H9 (cell line): ENCODE data around the gene TTYH2. TPM values are rescaled to one million over a fixed set of nuclear protein-coding genes. Genes with fewer than 3 reads are reported as not detected.
A peak's percentile ranks its signal among the peaks of the same experiment; 100 is the strongest.

Experiments used
- DNase-seq: peaks from one replicate; pipeline ENCODE4 v3.0.0-alpha.2; 2017
- H2AFZ ChIP-seq: one replicate; pipeline ENCODE4 v1.6.1; 2013; ENCODE audit warnings: mild to moderate bottlenecking, low read length, control low read depth, moderate library complexity
- H2AK5ac ChIP-seq: 2 replicates; pipeline ENCODE4 v1.6.1; 2013; ENCODE audit warnings: low read length, control low read depth, mixed read lengths; ENCODE audit not compliant: insufficient read length
- H2BK120ac ChIP-seq: one replicate; pipeline ENCODE4 v1.6.1; 2013; ENCODE audit warnings: low read depth, mild to moderate bottlenecking, low read length, control low read depth, inconsistent platforms; ENCODE audit not compliant: poor library complexity, severe bottlenecking
- H2BK12ac ChIP-seq: 2 replicates; pipeline ENCODE4 v1.6.1; 2013; ENCODE audit warnings: low read length, control low read depth, mixed read lengths, low read depth; ENCODE audit not compliant: insufficient read length
- H2BK15ac ChIP-seq: 2 replicates; pipeline ENCODE4 v1.6.1; 2013; ENCODE audit warnings: low read depth, low read length, control low read depth
- H2BK20ac ChIP-seq: one replicate; pipeline ENCODE4 v1.6.1; 2013; ENCODE audit warnings: low read depth, mild to moderate bottlenecking, low read length, control low read depth, inconsistent platforms; ENCODE audit not compliant: poor library complexity, severe bottlenecking
- H2BK5ac ChIP-seq: 2 replicates; pipeline ENCODE4 v1.6.1; 2013; ENCODE audit warnings: low read length, control low read depth, mixed read lengths; ENCODE audit not compliant: insufficient read length
- H3K14ac ChIP-seq: 2 replicates; pipeline ENCODE4 v1.6.1; 2013; ENCODE audit warnings: low read length, control low read depth; ENCODE audit not compliant: insufficient read depth
- H3K18ac ChIP-seq: 2 replicates; pipeline ENCODE4 v1.6.1; 2013; ENCODE audit warnings: low read depth, mild to moderate bottlenecking, mixed read lengths, low read length, control low read depth; ENCODE audit not compliant: insufficient read length
- H3K23ac ChIP-seq: 2 replicates; pipeline ENCODE4 v1.6.1; 2013; ENCODE audit warnings: low read length, control low read depth, mixed read lengths, low read depth; ENCODE audit not compliant: insufficient read length
- H3K23me2 ChIP-seq: 2 replicates; pipeline ENCODE4 v1.6.1; 2013; ENCODE audit warnings: low read depth, mild to moderate bottlenecking, mixed read lengths, low read length, control low read depth; ENCODE audit not compliant: insufficient read length, poor library complexity, severe bottlenecking
- H3K27ac ChIP-seq: 2 replicates; pipeline ENCODE4 v1.5.1; 2013; ENCODE audit warnings: low read length, control low read depth, mixed read lengths, low read depth; ENCODE audit not compliant: insufficient read length
- H3K27me3 ChIP-seq: 2 replicates; pipeline ENCODE4 v1.6.1; 2013; ENCODE audit warnings: low read length, control low read depth, inconsistent platforms; ENCODE audit not compliant: insufficient read depth
- H3K4ac ChIP-seq: 2 replicates; pipeline ENCODE4 v1.6.1; 2013; ENCODE audit warnings: low read depth, mild to moderate bottlenecking, control low read depth, inconsistent platforms, low read length, moderate library complexity
- H3K4me1 ChIP-seq: 2 replicates; pipeline ENCODE4 v1.6.1; 2013; ENCODE audit warnings: low read length, control low read depth, inconsistent platforms; ENCODE audit not compliant: insufficient read depth
- H3K4me2 ChIP-seq: 2 replicates; pipeline ENCODE4 v1.6.1; 2013; ENCODE audit warnings: low read length, control low read depth, mixed read lengths; ENCODE audit not compliant: insufficient read length, insufficient read depth
- H3K56ac ChIP-seq: 2 replicates; pipeline ENCODE4 v1.6.1; 2013; ENCODE audit warnings: low read depth, mild to moderate bottlenecking, mixed read lengths, low read length, control low read depth; ENCODE audit not compliant: insufficient read length
- H3K79me1 ChIP-seq: 2 replicates; pipeline ENCODE4 v1.6.1; 2013; ENCODE audit warnings: low read depth, mild to moderate bottlenecking, moderate library complexity, low read length, control low read depth, inconsistent platforms; ENCODE audit not compliant: insufficient read depth, poor library complexity, severe bottlenecking
- H3K79me2 ChIP-seq: 2 replicates; pipeline ENCODE4 v1.6.1; 2013; ENCODE audit warnings: low read length, control low read depth, inconsistent platforms; ENCODE audit not compliant: insufficient read depth
- H3K9ac ChIP-seq: 2 replicates; pipeline ENCODE4 v1.6.1; 2013; ENCODE audit warnings: low read length, control low read depth, mixed read lengths; ENCODE audit not compliant: insufficient read length; ENCODE audit errors: extremely low read depth
- H3K9me3 ChIP-seq: one replicate; pipeline ENCODE4 v1.6.1; 2013; ENCODE audit warnings: low read depth, low read length, inconsistent platforms; ENCODE audit not compliant: control insufficient read depth
- H3T11ph ChIP-seq: one replicate; pipeline ENCODE4 v1.6.1; 2013; ENCODE audit warnings: mild to moderate bottlenecking, low read length, control low read depth, inconsistent platforms
- H4K20me1 ChIP-seq: one replicate; pipeline ENCODE4 v1.6.1; 2013; ENCODE audit not compliant: control insufficient read depth, insufficient read length, insufficient read depth
- H4K5ac ChIP-seq: 2 replicates; pipeline ENCODE4 v1.6.1; 2013; ENCODE audit warnings: low read depth, mild to moderate bottlenecking, mixed read lengths, low read length, control low read depth; ENCODE audit not compliant: insufficient read length
- H4K8ac ChIP-seq: replicated peaks from 2 replicates; pipeline ENCODE4 v1.6.1; 2013; ENCODE audit warnings: low read length, control low read depth, mixed read lengths, low read depth; ENCODE audit not compliant: insufficient read length
- H4K91ac ChIP-seq: 2 replicates; pipeline ENCODE4 v1.6.1; 2013; ENCODE audit warnings: low read depth, mild to moderate bottlenecking, moderate library complexity, mixed read lengths, low read length, control low read depth; ENCODE audit not compliant: insufficient read length
- H3K27ac Mint-ChIP-seq, 3 experiments: 2 replicates in 2 of 3; 3 replicates in 1 of 3; pipeline ENCODE4 v1.8.0; 2020 to 2021; ENCODE audit warnings: mixed read lengths in 3 of 3, mild to moderate bottlenecking in 1 of 3, moderate library complexity in 1 of 3
- H3K27me3 Mint-ChIP-seq: 2 replicates; pipeline ENCODE4 v1.8.0; 2021; ENCODE audit warnings: low read depth, mild to moderate bottlenecking, moderate library complexity, mixed read lengths
- H3K36me3 Mint-ChIP-seq, 3 experiments: 2 replicates in 2 of 3; 3 replicates in 1 of 3; pipeline ENCODE4 v1.8.0; 2020 to 2021; ENCODE audit warnings: low read depth in 3 of 3, mixed read lengths in 3 of 3; ENCODE audit not compliant: insufficient read depth in 1 of 3
- H3K4me1 Mint-ChIP-seq, 2 experiments: 2 replicates each; pipeline ENCODE4 v1.8.0; 2020; ENCODE audit warnings: mixed read lengths in 2 of 2
- H3K4me3 Mint-ChIP-seq, 2 experiments: 2 replicates in 1 of 2; 3 replicates in 1 of 2; pipeline ENCODE4 v1.8.0; 2020 to 2021; ENCODE audit warnings: mild to moderate bottlenecking in 2 of 2, mixed read lengths in 2 of 2, moderate library complexity in 1 of 2
- H3K9me3 Mint-ChIP-seq, 2 experiments: 2 replicates in 1 of 2; 3 replicates in 1 of 2; pipeline ENCODE4 v1.8.0; 2020; ENCODE audit warnings: mild to moderate bottlenecking in 2 of 2, mixed read lengths in 2 of 2, moderate library complexity in 1 of 2
- WGBS: extraction: QIAGEN DNeasy Blood & Tissue Kit; methylation state at CpG from one replicate; pipeline ENCODE4 v1.1.7; 2013; ENCODE audit warnings: missing lambda C conversion rate, low lambda C conversion rate, mixed read lengths; ENCODE audit not compliant: insufficient read length; ENCODE audit errors: extremely low coverage; 5-methylcytosine and 5-hydroxymethylcytosine counted together
- total RNA-seq: library from RNA; stranded (reverse); gene quantifications from 2 replicates; pipeline ENCODE4 v1.2.1, GENCODE V29; 2021
- TF ChIP-seq, protein P1 (sequence below): fragments of 200-600 bp; sonication (generic); conservative IDR thresholded peaks from 3 replicates; pipeline ENCODE4 v1.8.0; 2021; ENCODE audit warnings: antibody characterized with exemption, mild to moderate bottlenecking

The TTYH2 gene
- total RNA-seq, 1 experiment from 2014 or later = 1.6 TPM

DNA sequence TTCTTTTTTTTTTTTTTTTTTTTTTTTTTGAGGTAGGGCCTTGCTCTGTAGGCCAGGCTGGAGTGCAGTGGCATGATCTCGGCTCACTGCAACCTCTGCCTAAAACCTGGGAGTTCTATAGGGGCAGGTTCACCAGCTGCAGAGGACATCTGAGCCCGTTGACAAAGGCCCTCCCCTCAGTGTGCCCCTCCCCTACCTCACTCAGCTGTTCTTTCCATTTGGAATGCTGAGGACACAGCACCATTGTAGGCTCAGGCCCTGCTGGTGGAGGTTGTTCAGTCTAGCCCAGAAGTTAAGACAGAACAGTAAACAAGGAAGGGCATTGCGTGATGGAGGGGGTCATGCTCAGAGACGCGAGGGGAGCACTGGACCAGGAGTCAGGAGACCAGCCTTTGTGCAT, 90.8 kb downstream of the TTYH2 start:
- H4K91ac ChIP-seq = no peak overlapping the region
- no peak overlapping the region for H3T11ph ChIP-seq
- TF ChIP-seq, protein P1, sequence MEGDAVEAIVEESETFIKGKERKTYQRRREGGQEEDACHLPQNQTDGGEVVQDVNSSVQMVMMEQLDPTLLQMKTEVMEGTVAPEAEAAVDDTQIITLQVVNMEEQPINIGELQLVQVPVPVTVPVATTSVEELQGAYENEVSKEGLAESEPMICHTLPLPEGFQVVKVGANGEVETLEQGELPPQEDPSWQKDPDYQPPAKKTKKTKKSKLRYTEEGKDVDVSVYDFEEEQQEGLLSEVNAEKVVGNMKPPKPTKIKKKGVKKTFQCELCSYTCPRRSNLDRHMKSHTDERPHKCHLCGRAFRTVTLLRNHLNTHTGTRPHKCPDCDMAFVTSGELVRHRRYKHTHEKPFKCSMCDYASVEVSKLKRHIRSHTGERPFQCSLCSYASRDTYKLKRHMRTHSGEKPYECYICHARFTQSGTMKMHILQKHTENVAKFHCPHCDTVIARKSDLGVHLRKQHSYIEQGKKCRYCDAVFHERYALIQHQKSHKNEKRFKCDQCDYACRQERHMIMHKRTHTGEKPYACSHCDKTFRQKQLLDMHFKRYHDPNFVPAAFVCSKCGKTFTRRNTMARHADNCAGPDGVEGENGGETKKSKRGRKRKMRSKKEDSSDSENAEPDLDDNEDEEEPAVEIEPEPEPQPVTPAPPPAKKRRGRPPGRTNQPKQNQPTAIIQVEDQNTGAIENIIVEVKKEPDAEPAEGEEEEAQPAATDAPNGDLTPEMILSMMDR = no peak
- Mint-ChIP-seq H3K36me3 (no peaks in the 10 kb centered on the region), H3K9me3 (no peaks in the 10 kb centered on the region; a peak in 2 of 5 replicates), H3K4me1 (peaks cover under 1 to 7% of the 10 kb centered on the region in 2 experiments; a peak in 3 of 4 replicates), H3K4me3 (no peak overlapping the region; a peak in 1 of 5 replicates), H3K27me3 (peaks cover 12% of the 10 kb centered on the region), H3K27ac (no peak overlapping the region)
- no peak overlapping the region for H3K18ac ChIP-seq
- no peak overlapping the region for H3K4me2 ChIP-seq
- H3K56ac ChIP-seq = no peak overlapping the region
- H3K9me3 ChIP-seq = no peaks in the 10 kb centered on the region
- no peaks in the 10 kb centered on the region for H4K20me1 ChIP-seq
- no peaks in the 10 kb centered on the region for H3K79me2 ChIP-seq
- H4K5ac ChIP-seq = no peak overlapping the region
- H3K27me3 ChIP-seq = no peaks in the 10 kb centered on the region
- DNase-seq = peak; percentile 28
- no peak overlapping the region for H3K23ac ChIP-seq
- no CpG with 5 or more reads among the region's 5 CpGs for WGBS
- H3K9ac ChIP-seq = no peak overlapping the region
- H2BK12ac ChIP-seq = no peak overlapping the region
- H3K14ac ChIP-seq = no peak overlapping the region
- H2AFZ ChIP-seq = no peak overlapping the region
- no peak overlapping the region for H3K4ac ChIP-seq
- H2BK5ac ChIP-seq = no peak overlapping the region
- H2BK15ac ChIP-seq = no peak overlapping the region
- no peak overlapping the region for H2AK5ac ChIP-seq
- H3K4me1 ChIP-seq = no peaks in the 10 kb centered on the region
- H2BK20ac ChIP-seq = no peak overlapping the region
- no peak overlapping the region for H2BK120ac ChIP-seq
- no peak overlapping the region for H4K8ac ChIP-seq
- no peaks in the 10 kb centered on the region for H3K79me1 ChIP-seq
- H3K27ac ChIP-seq = no peak overlapping the region
- no peaks in the 10 kb centered on the region for H3K23me2 ChIP-seq
